Mesothelial cell of epicardium (in vitro differentiated cells): ENCODE data around the gene FAM43A. TPM values are rescaled to one million over a fixed set of nuclear protein-coding genes. Genes with fewer than 3 reads are reported as not detected.

Experiments used
- DNase-seq, 2 experiments: peaks; one replicate each; pipeline ENCODE4 v3.0.0; 2021; ENCODE audit warnings: low spot score in 2 of 2; ENCODE audit not compliant: unreplicated experiment in 2 of 2
- H3K27ac Mint-ChIP-seq: 2 replicates; pipeline ENCODE4 v1.8.0; 2021; ENCODE audit warnings: mixed read lengths
- H3K27me3 Mint-ChIP-seq: 2 replicates; pipeline ENCODE4 v1.8.0; 2021; ENCODE audit warnings: low read depth, mixed read lengths
- H3K36me3 Mint-ChIP-seq: 2 replicates; pipeline ENCODE4 v1.8.0; 2021; ENCODE audit warnings: mixed read lengths
- H3K4me1 Mint-ChIP-seq: 2 replicates; pipeline ENCODE4 v1.8.0; 2021; ENCODE audit warnings: mixed read lengths
- H3K4me3 Mint-ChIP-seq: 2 replicates; pipeline ENCODE4 v1.8.0; 2021; ENCODE audit warnings: mild to moderate bottlenecking, moderate library complexity, mixed read lengths
- H3K9me3 Mint-ChIP-seq: 2 replicates; pipeline ENCODE4 v1.8.0; 2021; ENCODE audit warnings: mixed read lengths
- CTCF ChIP-seq: fragments of 200-600 bp; sonication (generic); IDR thresholded peaks from one replicate; pipeline ENCODE4 v1.5.0; 2021; ENCODE audit warnings: antibody characterized with exemption; ENCODE audit not compliant: unreplicated experiment
- total RNA-seq: library from RNA; stranded (reverse); gene quantifications from 3 replicates; pipeline ENCODE4 v1.2.1, GENCODE V29; 2021

Gene FAM43A
- total RNA-seq, 1 donor from 2014 or later: 11.3 TPM

GRCh38 chr3:194713299-194714136 lies 27.8 kb downstream of the FAM43A start:
- no peak for DNase-seq
- TF ChIP-seq CTCF: no peak
- H3K4me1 Mint-ChIP-seq: peaks cover 26% of the 10 kb centered on the region
- H3K4me3 Mint-ChIP-seq: no peak overlapping the region
- H3K27me3 Mint-ChIP-seq: no peaks in the 10 kb centered on the region
- H3K36me3 Mint-ChIP-seq: no peaks in the 10 kb centered on the region
- peak overlapping the region; percentile 81 for H3K27ac Mint-ChIP-seq
- H3K9me3 Mint-ChIP-seq: no peaks in the 10 kb centered on the region

- Mint-ChIP-seq H3K4me3 (no peak overlapping the region), H3K27me3 (no peaks in the 10 kb centered on the region), H3K36me3 (no peaks in the 10 kb centered on the region), H3K4me1 (peaks cover 26% of the 10 kb centered on the region), H3K27ac (no peak overlapping the region), H3K9me3 (no peaks in the 10 kb centered on the region)
- no peak for TF ChIP-seq CTCF
- DNase-seq: no peak
Observed at GRCh38 chr3:194714137-194714455, 28.4 kb downstream of the FAM43A start.

DNA sequence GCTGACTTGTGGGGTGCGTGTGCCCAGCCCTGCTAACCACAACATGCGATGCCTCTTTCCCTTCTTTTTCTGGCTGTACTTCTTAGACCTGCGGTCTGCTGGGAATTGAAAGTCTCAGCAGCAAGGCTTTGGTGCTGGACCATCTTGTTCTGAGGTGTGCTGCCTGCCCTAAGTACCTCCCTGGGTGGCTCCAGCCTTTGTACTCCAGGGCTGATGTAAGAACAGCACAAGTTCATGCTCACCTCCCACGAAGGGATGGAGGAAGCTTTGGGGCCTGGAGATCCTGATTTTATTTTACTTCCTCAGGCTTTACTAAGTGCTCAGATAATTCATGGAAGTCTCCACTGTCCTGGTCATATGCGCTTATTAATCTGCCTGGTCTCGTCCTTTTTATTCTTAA lies 28.9 kb downstream of the FAM43A start:
- peak overlapping the region; percentile 68 for H3K27ac Mint-ChIP-seq
- no peaks in the 10 kb centered on the region for H3K9me3 Mint-ChIP-seq
- no peaks in the 10 kb centered on the region for H3K36me3 Mint-ChIP-seq
- H3K27me3 Mint-ChIP-seq: no peaks in the 10 kb centered on the region
- no peak for TF ChIP-seq CTCF
- H3K4me1 Mint-ChIP-seq: peaks cover 26% of the 10 kb centered on the region
- no peak overlapping the region for H3K4me3 Mint-ChIP-seq
- DNase-seq: no peak

GRCh38 chr3:194715022-194715800 lies 29.5 kb downstream of the FAM43A start:
- Mint-ChIP-seq H3K9me3 (no peaks in the 10 kb centered on the region), H3K4me1 (peaks cover 26% of the 10 kb centered on the region), H3K4me3 (no peak overlapping the region), H3K27me3 (no peaks in the 10 kb centered on the region), H3K36me3 (no peaks in the 10 kb centered on the region), H3K27ac (peak overlapping the region; percentile 52)
- TF ChIP-seq CTCF: no peak
- DNase-seq: no peak

DNA sequence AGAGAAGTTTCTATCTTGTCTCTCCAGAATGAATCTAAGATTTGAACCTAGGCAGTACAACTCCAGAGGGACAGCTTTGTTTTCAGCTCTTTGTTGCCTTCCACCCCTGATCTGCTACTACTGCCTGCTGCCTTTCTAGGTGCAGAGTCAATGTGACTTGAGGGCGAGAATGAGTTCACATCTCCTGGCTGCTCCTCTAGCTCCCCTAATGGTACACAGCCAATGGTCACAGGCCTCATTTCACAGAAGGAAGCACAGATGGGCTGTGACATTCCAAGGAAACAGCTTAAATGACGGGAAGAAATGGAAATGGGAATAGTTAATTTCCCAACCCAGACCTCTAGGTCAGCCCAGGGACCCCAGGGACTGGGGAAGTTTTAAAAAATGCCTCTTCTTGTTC lies 32.4 kb downstream of the FAM43A start:
- Mint-ChIP-seq H3K36me3 (no peaks in the 10 kb centered on the region), H3K9me3 (no peaks in the 10 kb centered on the region), H3K4me3 (no peak overlapping the region), H3K27ac (no peak overlapping the region), H3K4me1 (peaks cover 16% of the 10 kb centered on the region), H3K27me3 (no peaks in the 10 kb centered on the region)
- no peak for TF ChIP-seq CTCF
- DNase-seq: no peak
